Testis (tissue), 3 donors: ENCODE results near the gene TNS1. TPM values are rescaled to one million over a fixed set of nuclear protein-coding genes. Genes with fewer than 3 reads are reported as not detected.

Experiments used
- DNase-seq: peaks from one replicate; pipeline ENCODE4 v3.0.0-alpha.2; 2019
- H3K27ac ChIP-seq, 2 donors: fragments of 200-600 bp; sonication (generic); one replicate each; pipeline ENCODE4 v1.5.1; 2019
- H3K27me3 ChIP-seq: fragments of 200-600 bp; sonication (generic); one replicate; pipeline ENCODE4 v1.5.1; 2019
- H3K36me3 ChIP-seq: fragments of 200-600 bp; sonication (generic); one replicate; pipeline ENCODE4 v1.5.1; 2017; ENCODE audit warnings: low read depth; ENCODE audit errors: missing control alignments
- H3K4me1 ChIP-seq: fragments of 200-600 bp; sonication (generic); one replicate; pipeline ENCODE4 v1.5.1; 2019
- H3K4me3 ChIP-seq, 2 donors: fragments of 200-600 bp; sonication (generic); one replicate each; pipeline ENCODE4 v1.5.1; 2017 to 2019
- H3K9me3 ChIP-seq: fragments of 200-600 bp; sonication (generic); one replicate; pipeline ENCODE4 v1.5.1; 2017
- CTCF ChIP-seq, 3 experiments: fragments of 450-650 bp in 2 of 3; fragments of 200-600 bp in 1 of 3; sonication (generic) in 1 of 3; IDR thresholded peaks; one replicate each; pipeline ENCODE4 v1.5.1; 2016 to 2019; ENCODE audit warnings: antibody characterized with exemption in 3 of 3, mild to moderate bottlenecking in 2 of 3, moderate library complexity in 1 of 3
- POLR2A ChIP-seq: fragments of 450-650 bp; IDR thresholded peaks from one replicate; pipeline ENCODE4 v1.6.1; 2017; ENCODE audit warnings: antibody characterized with exemption, mild to moderate bottlenecking, moderate library complexity
- WGBS, 2 donors: methylation state at CpG; one replicate each; pipeline ENCODE4 v1.1.5; 2018; 5-methylcytosine and 5-hydroxymethylcytosine counted together
- intact Hi-C: fragments of 100-400 bp; cut with DNase I; formaldehyde crosslinking; loops from one replicate; pipeline ENCODE4 v1.15.1; 2023; ENCODE audit warnings: low total_unique reads
- polyA plus RNA-seq: library from polyadenylated mRNA; stranded (reverse); fragments of 350-450 nt; fragmentation: Illumina TruSeq; extraction: RNeasy Lipid Tissue Mini Kit (QIAGEN cat#74804); gene quantifications from one replicate; pipeline ENCODE4 v1.2.3, GENCODE V29; 2014; ENCODE audit warnings: low read depth, low replicate concordance; ENCODE audit not compliant: insufficient read depth
- total RNA-seq, 2 donors: library from RNA; depleted of rRNA; stranded (reverse); fragments of >200 nt; gene quantifications; one replicate each; pipeline ENCODE4 v1.2.3, GENCODE V29; 2016

The TNS1 gene
- total and polyA plus RNA-seq, 3 donors from 2014 or later: 75.9 to 256 (median 227) TPM

DNA sequence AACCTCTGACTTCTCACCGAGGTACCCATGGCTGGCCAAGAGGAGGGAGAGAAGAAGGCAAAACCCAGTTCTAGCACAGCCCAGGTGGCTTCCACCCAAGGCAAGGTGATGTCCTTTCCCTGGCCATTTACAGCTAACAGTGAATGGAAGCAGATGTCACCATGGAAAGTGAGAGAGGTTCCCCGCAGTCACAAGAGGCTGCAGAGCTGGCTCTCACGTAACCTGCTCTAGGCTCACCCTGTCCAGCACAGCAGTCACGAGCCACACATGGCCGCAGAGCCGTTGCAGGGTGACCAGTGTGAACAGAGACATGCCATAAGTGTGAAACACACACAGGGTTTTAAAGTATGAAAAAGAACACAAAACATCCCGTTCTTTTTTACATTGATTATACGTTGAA lies 169.4 kb downstream of the TNS1 start:
- peaks cover 22% of the 10 kb centered on the region for H3K4me1 ChIP-seq
- H3K36me3 ChIP-seq: no peaks in the 10 kb centered on the region
- peak overlapping the region in 1 of 2 donors; percentile 7 for H3K27ac ChIP-seq
- DNase-seq: no peak
- H3K27me3 ChIP-seq: no peaks in the 10 kb centered on the region
- TF ChIP-seq CTCF (IDR thresholded peaks at IDR 0.05) (no peak), POLR2A (no peak)
- 78 to 86% methylated on average over 8 of the region's 8 CpGs for WGBS, 2 donors
- no peaks in the 10 kb centered on the region for H3K9me3 ChIP-seq
- intact Hi-C loops: no loop called here
- H3K4me3 ChIP-seq: no peak overlapping the region

- no peak overlapping the region for H3K4me3 ChIP-seq
- H3K27ac ChIP-seq: peak overlapping the region in 1 of 2 donors; percentile 7
- H3K36me3 ChIP-seq: no peaks in the 10 kb centered on the region
- WGBS, 2 donors: 92 to 93% methylated on average over 15 of the region's 15 CpGs
- no peak for TF ChIP-seq POLR2A
- intact Hi-C loops: no loop called here
- no peaks in the 10 kb centered on the region for H3K9me3 ChIP-seq
- no peak for DNase-seq
- H3K27me3 ChIP-seq: no peaks in the 10 kb centered on the region
- peaks cover 27% of the 10 kb centered on the region for H3K4me1 ChIP-seq
Measured at GRCh38 chr2:217832987-217833386, 169.8 kb downstream of the TNS1 start.

DNA sequence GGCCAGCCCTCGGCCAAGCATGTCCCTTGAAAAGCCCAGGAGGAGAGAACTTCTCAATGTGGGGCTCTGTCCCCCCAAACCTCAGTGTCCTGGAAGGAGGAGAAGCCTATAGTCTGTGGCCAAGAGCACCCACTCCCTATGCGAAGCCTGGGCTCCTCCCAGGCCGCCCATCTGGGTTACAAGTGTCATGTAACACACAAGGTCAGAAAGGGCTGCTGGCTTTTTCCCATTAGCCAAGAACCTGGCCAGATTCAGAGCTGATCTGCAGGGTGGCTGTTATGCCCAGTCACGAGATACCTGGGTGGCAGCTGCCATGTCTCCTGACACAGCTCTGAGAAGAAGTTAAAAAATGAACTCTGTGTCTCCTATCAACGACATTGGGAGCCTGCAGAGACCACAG lies 170.7 kb downstream of the TNS1 start:
- peaks cover 32% of the 10 kb centered on the region for H3K4me1 ChIP-seq
- intact Hi-C loops: no loop called here
- no peaks in the 10 kb centered on the region for H3K9me3 ChIP-seq
- TF ChIP-seq POLR2A (no peak), CTCF (IDR thresholded peaks at IDR 0.05) (no peak)
- DNase-seq: no peak
- 59 to 73% methylated on average over 2 to 5 of the region's 5 CpGs for WGBS, 2 donors
- H3K27ac ChIP-seq: no peak overlapping the region
- H3K4me3 ChIP-seq: no peak overlapping the region
- no peaks in the 10 kb centered on the region for H3K36me3 ChIP-seq
- H3K27me3 ChIP-seq: no peaks in the 10 kb centered on the region

DNA sequence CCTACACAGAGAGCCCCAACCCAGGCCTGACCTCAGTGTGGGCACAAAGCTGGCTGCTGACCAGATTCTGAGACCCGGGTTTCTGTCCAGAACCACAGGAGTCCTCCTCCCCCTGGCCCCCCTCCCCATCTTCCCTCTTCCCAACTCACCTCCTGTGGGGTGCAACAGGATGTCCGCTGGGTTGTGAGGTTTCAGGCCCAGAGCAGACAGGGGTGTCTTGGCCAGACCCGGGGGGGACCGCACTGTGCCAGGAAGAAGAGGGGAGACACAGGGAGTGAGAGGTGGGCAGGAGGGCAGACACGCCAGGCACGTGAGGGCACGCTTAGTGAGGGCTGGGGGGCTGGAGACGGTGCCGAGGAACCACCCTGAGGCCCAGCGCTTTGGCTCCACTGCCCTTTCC lies 171.5 kb downstream of the TNS1 start:
- no peak for DNase-seq
- Histone ChIP-seq H3K4me1 (peaks cover 36% of the 10 kb centered on the region), H3K27me3 (no peaks in the 10 kb centered on the region), H3K4me3 (no peak overlapping the region), H3K9me3 (no peaks in the 10 kb centered on the region), H3K27ac (no peak overlapping the region), H3K36me3 (no peaks in the 10 kb centered on the region)
- WGBS, 2 donors: 75 to 82% methylated on average over 2 to 10 of the region's 10 CpGs
- no peak for TF ChIP-seq POLR2A
- intact Hi-C loops: no loop called here

DNA sequence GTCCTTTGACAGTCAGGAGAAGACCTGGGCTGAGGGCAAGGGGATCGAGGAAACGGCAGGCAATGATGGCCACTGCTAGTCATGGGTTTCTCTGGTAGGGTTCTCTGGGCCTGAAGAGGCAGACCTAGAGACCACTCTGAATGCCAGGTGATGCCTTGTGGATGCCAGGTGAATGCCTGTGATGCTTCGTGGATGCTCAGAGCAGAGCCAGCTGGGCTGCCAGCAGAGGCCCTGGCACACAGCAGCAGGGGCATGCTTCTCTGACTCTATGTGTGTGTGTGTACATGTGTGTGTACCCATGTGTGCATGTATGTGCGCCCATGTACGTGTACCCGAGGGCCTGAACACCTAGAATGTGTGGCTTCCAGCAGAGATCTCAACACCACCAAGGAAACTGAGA lies 172.0 kb downstream of the TNS1 start:
- H3K4me1 ChIP-seq: peaks cover 37% of the 10 kb centered on the region
- DNase-seq: no peak
- intact Hi-C loops: no loop called here
- H3K4me3 ChIP-seq: no peak overlapping the region
- H3K27ac ChIP-seq: no peak overlapping the region
- TF ChIP-seq CTCF (IDR thresholded peaks at IDR 0.05) (no peak), POLR2A (no peak)
- no peaks in the 10 kb centered on the region for H3K27me3 ChIP-seq
- 78 to 90% methylated on average over 2 to 6 of the region's 6 CpGs for WGBS, 2 donors
- H3K9me3 ChIP-seq: no peaks in the 10 kb centered on the region
- no peaks in the 10 kb centered on the region for H3K36me3 ChIP-seq

- whole genome bisulfite sequencing, 2 donors: 71 to 82% methylated on average over 9 of the region's 9 CpGs
- Histone ChIP-seq H3K4me3 (no peak overlapping the region), H3K9me3 (no peaks in the 10 kb centered on the region), H3K4me1 (peaks cover 37% of the 10 kb centered on the region), H3K27ac (no peak overlapping the region), H3K36me3 (no peaks in the 10 kb centered on the region), H3K27me3 (no peaks in the 10 kb centered on the region)
- intact Hi-C loops: no loop called here
- TF ChIP-seq POLR2A (no peak), CTCF (IDR thresholded peaks at IDR 0.05) (no peak)
- DNase-seq: no peak
Measured at GRCh38 chr2:217830061-217830460, 172.7 kb downstream of the TNS1 start.
